ENCODE data around the gene CACNA1S. TPM values are rescaled to one million over a fixed set of nuclear protein-coding genes. Genes with fewer than 3 reads are reported as not detected.

Gene CACNA1S
- total RNA-seq, 1 donor from 2014 or later: 0.55 TPM

GRCh38 chr1:200998323-200998722 lies 113.9 kb downstream of the CACNA1S start:
- no peak for TF ChIP-seq CTCF (IDR thresholded peaks at IDR 0.05)
- intact Hi-C loops (cut with DNase I): no loop called here
- Histone ChIP-seq H3K36me3 (peaks cover 5% of the 10 kb centered on the region), H3K9me3 (no peaks in the 10 kb centered on the region), H3K4me3 (no peak overlapping the region), H3K4me1 (no peaks in the 10 kb centered on the region), H3K27me3 (no peaks in the 10 kb centered on the region), H3K27ac (no peak overlapping the region)
- no peak for ATAC-seq
- DNase-seq: no peak

GRCh38 chr1:200992382-200993048 lies 119.7 kb downstream of the CACNA1S start:
- Histone ChIP-seq H3K9me3 (no peaks in the 10 kb centered on the region), H3K4me1 (no peaks in the 10 kb centered on the region), H3K36me3 (peaks cover 32% of the 10 kb centered on the region), H3K27me3 (no peaks in the 10 kb centered on the region), H3K4me3 (no peak overlapping the region), H3K27ac (no peak overlapping the region)
- intact Hi-C loops (cut with DNase I): no loop called here
- no peak for TF ChIP-seq CTCF (IDR thresholded peaks at IDR 0.05)
- no peak for ATAC-seq
- DNase-seq: no peak

- H3K27me3 ChIP-seq: no peaks in the 10 kb centered on the region
- no peak for ATAC-seq
- DNase-seq: no peak
- TF ChIP-seq CTCF (IDR thresholded peaks at IDR 0.05): no peak
- no peak overlapping the region for H3K4me3 ChIP-seq
- peaks cover 43% of the 10 kb centered on the region for H3K36me3 ChIP-seq
- H3K27ac ChIP-seq: no peak overlapping the region
- no peaks in the 10 kb centered on the region for H3K4me1 ChIP-seq
- intact Hi-C loops (cut with DNase I): no loop called here
- no peaks in the 10 kb centered on the region for H3K9me3 ChIP-seq
These were observed 121.1 kb downstream of the CACNA1S start for GRCh38 chr1:200991097-200991614.

GRCh38 chr1:200990114-200990513 lies 122.1 kb downstream of the CACNA1S start:
- Histone ChIP-seq H3K9me3 (no peaks in the 10 kb centered on the region), H3K4me3 (no peak overlapping the region), H3K27me3 (no peaks in the 10 kb centered on the region), H3K36me3 (peaks cover 43% of the 10 kb centered on the region), H3K27ac (no peak overlapping the region), H3K4me1 (no peaks in the 10 kb centered on the region)
- ATAC-seq: no peak
- no peak for DNase-seq
- intact Hi-C loops (cut with DNase I): no loop called here
- no peak for TF ChIP-seq CTCF (IDR thresholded peaks at IDR 0.05)

Other genes with a start within 250 kb of the CACNA1S start
- 0.32 TPM for gene GPR25, start 239.4 kb downstream of the CACNA1S start, total RNA-seq
- 9.0 TPM for gene INAVA, start 217.5 kb downstream of the CACNA1S start, total RNA-seq
- gene KIF21B, start 88.7 kb downstream of the CACNA1S start, total RNA-seq: 5.7 TPM
- 0.29 TPM for gene ASCL5, start 14.8 kb upstream of the CACNA1S start, total RNA-seq
- 59.3 TPM for gene TMEM9, start 42.0 kb upstream of the CACNA1S start, total RNA-seq
- gene IGFN1, start 78.4 kb upstream of the CACNA1S start, total RNA-seq: 0.81 TPM
- 0.69 TPM for gene PKP1, start 171.1 kb upstream of the CACNA1S start, total RNA-seq

Data from upper lobe of right lung (tissue), 1 donor.